ENCODE results near the gene IMPDH2. TPM values are rescaled to one million over a fixed set of nuclear protein-coding genes. Genes with fewer than 3 reads are reported as not detected.

IMPDH2 gene
- total RNA-seq, 1 donor from 2014 or later = 271 TPM

DNA sequence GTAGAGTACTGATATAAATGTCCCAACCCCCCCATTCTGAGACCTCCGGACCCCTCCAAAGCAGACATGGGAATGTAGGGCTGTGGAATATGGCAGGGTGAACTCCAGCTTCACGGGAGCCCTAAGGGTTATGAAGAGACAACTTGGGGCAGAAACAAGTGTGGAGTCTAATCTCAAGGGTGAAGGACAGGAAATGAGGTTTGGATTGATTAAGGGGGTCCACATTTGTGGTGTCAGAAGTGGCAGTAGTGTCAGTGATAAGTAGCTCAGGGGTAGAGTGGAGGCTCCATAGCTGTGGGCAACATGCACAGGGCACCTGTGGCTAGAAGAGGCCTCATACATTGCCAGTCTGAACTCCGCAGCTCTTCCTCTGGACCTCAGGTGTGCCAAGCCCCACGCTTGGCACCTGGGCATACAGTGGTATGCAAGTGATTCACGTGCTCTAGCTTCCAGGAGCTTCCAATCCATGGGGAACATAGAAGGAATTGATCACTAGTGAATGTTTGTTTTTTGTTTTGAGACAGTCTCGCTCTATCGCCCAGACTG lies 43.3 kb downstream of the IMPDH2 start:
- peaks cover 6% of the 10 kb centered on the region for H3K4me1 ChIP-seq
- H3K9me3 ChIP-seq (ENCODE audit: low read depth) = no peaks in the 10 kb centered on the region
- DNase-seq (ENCODE audit: low spot score) = no peak
- H4K20me1 ChIP-seq (ENCODE audit: low read depth) = no peaks in the 10 kb centered on the region
- H3F3A ChIP-seq (ENCODE audit: low read depth) = peaks cover 24% of the 10 kb centered on the region
- no peak overlapping the region for H3K4me3 Mint-ChIP-seq
- TF ChIP-seq EZH2 (IDR thresholded peaks at IDR 0.05) (no peak), EZH2phosphoT487 (IDR thresholded peaks at IDR 0.05) (no peak)
- TF ChIP-seq, protein P1, sequence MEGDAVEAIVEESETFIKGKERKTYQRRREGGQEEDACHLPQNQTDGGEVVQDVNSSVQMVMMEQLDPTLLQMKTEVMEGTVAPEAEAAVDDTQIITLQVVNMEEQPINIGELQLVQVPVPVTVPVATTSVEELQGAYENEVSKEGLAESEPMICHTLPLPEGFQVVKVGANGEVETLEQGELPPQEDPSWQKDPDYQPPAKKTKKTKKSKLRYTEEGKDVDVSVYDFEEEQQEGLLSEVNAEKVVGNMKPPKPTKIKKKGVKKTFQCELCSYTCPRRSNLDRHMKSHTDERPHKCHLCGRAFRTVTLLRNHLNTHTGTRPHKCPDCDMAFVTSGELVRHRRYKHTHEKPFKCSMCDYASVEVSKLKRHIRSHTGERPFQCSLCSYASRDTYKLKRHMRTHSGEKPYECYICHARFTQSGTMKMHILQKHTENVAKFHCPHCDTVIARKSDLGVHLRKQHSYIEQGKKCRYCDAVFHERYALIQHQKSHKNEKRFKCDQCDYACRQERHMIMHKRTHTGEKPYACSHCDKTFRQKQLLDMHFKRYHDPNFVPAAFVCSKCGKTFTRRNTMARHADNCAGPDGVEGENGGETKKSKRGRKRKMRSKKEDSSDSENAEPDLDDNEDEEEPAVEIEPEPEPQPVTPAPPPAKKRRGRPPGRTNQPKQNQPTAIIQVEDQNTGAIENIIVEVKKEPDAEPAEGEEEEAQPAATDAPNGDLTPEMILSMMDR (IDR thresholded peaks at IDR 0.05) = no peak
- H2AFZ ChIP-seq (replicated peaks) = no peak overlapping the region
- H3K36me3 Mint-ChIP-seq = peaks cover 13% of the 10 kb centered on the region
- H3K27ac Mint-ChIP-seq = no peak overlapping the region
- H3K4me2 ChIP-seq = no peak overlapping the region
- peaks cover 11% of the 10 kb centered on the region for H3K27me3 Mint-ChIP-seq (ENCODE audit: insufficient read depth, low read depth)
- H3K9ac ChIP-seq = no peak overlapping the region
- no peak overlapping the region for H3K4me3 ChIP-seq
- no peak overlapping the region for H3K27ac ChIP-seq
- no peaks in the 10 kb centered on the region for H3K9me3 Mint-ChIP-seq
- H3K4me1 Mint-ChIP-seq = peaks cover 16% of the 10 kb centered on the region
- H3K27me3 ChIP-seq = no peaks in the 10 kb centered on the region
- H3K79me2 ChIP-seq (ENCODE audit: low read depth) = peaks cover 23% of the 10 kb centered on the region
- no peaks in the 10 kb centered on the region for H3K36me3 ChIP-seq

DNA sequence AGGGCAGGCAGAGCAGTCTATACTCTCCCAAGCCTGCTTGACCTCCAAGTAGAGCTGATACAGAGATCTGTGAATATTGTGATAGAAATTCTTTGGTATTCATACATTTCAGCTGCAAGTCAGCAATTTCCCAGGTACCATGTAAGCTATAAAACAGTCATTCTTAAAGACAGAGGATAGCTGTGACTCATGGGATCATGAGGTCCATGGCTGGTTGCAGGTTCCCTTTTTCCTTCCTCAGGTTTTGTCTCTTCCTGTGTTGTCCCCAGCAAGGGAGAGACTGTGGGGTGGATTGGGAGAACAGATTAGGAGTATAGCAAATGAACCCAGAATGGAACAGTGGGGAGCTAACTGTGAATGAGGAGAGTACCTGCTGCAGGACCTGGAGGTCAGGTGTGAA lies 44.5 kb downstream of the IMPDH2 start:
- peaks cover 3% of the 10 kb centered on the region for H4K20me1 ChIP-seq (ENCODE audit: low read depth)
- no peak overlapping the region for H3K4me3 ChIP-seq
- no peak overlapping the region for H3K9ac ChIP-seq
- no peaks in the 10 kb centered on the region for H3K27me3 ChIP-seq
- no peak for DNase-seq (ENCODE audit: low spot score)
- no peak overlapping the region for H3K27ac ChIP-seq
- H3K79me2 ChIP-seq (ENCODE audit: low read depth) = peaks cover 15% of the 10 kb centered on the region
- H3K27ac Mint-ChIP-seq = peak overlapping the region; percentile 33
- H3K4me1 Mint-ChIP-seq = peaks cover 12% of the 10 kb centered on the region
- H3K36me3 Mint-ChIP-seq = peaks cover 13% of the 10 kb centered on the region
- no peak overlapping the region for H2AFZ ChIP-seq (replicated peaks)
- H3K9me3 ChIP-seq (ENCODE audit: low read depth) = no peaks in the 10 kb centered on the region
- peaks cover 15% of the 10 kb centered on the region for H3F3A ChIP-seq (ENCODE audit: low read depth)
- H3K4me2 ChIP-seq = no peak overlapping the region
- peaks cover 11% of the 10 kb centered on the region for H3K27me3 Mint-ChIP-seq (ENCODE audit: insufficient read depth, low read depth)
- TF ChIP-seq EZH2 (IDR thresholded peaks at IDR 0.05) = no peak
- TF ChIP-seq EZH2phosphoT487 (IDR thresholded peaks at IDR 0.05) = no peak
- TF ChIP-seq, protein P1 (IDR thresholded peaks at IDR 0.05) = no peak
- peaks cover 5% of the 10 kb centered on the region for H3K4me1 ChIP-seq
- no peaks in the 10 kb centered on the region for H3K9me3 Mint-ChIP-seq
- peak overlapping the region; percentile 56 for H3K4me3 Mint-ChIP-seq
- no peaks in the 10 kb centered on the region for H3K36me3 ChIP-seq

DNA sequence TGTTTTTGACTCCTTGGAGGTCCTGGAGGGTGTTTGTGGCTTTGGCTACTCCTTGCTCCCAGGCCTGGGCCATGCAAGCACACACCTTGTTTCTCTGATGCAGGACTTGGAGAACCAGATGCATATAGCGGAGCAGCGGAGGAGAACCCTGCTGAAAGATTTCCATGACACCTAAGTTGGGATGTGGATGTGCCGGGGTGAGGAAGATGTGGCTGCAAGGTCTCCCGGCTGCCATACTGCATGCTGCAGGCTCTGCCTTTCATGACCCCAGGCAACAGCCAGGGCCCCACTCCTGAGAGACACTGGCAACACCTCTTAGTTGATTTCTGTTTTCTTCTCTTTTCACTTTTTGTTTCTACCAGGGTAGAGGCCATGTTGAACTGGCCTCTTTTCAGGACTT lies 46.1 kb downstream of the IMPDH2 start:
- H3K4me1 ChIP-seq = no peaks in the 10 kb centered on the region
- peaks cover 1% of the 10 kb centered on the region for H3K79me2 ChIP-seq (ENCODE audit: low read depth)
- no peak overlapping the region for H3K9ac ChIP-seq
- Mint-ChIP-seq H3K4me1 (peaks cover 3% of the 10 kb centered on the region), H3K4me3 (no peak overlapping the region), H3K27me3 (ENCODE audit: insufficient read depth, low read depth) (peaks cover 9% of the 10 kb centered on the region), H3K9me3 (no peaks in the 10 kb centered on the region), H3K27ac (no peak overlapping the region), H3K36me3 (peaks cover 18% of the 10 kb centered on the region)
- H3K27ac ChIP-seq = no peak overlapping the region
- H3F3A ChIP-seq (ENCODE audit: low read depth) = peaks cover 6% of the 10 kb centered on the region
- H2AFZ ChIP-seq (replicated peaks) = no peak overlapping the region
- no peaks in the 10 kb centered on the region for H3K36me3 ChIP-seq
- H3K4me2 ChIP-seq = no peak overlapping the region
- H3K9me3 ChIP-seq (ENCODE audit: low read depth) = no peaks in the 10 kb centered on the region
- DNase-seq (ENCODE audit: low spot score) = no peak
- H3K4me3 ChIP-seq = no peak overlapping the region
- H3K27me3 ChIP-seq = no peaks in the 10 kb centered on the region
- TF ChIP-seq EZH2 (IDR thresholded peaks at IDR 0.05) (no peak), EZH2phosphoT487 (IDR thresholded peaks at IDR 0.05) (no peak)
- TF ChIP-seq, protein P1 (IDR thresholded peaks at IDR 0.05) = no peak
- peaks cover 3% of the 10 kb centered on the region for H4K20me1 ChIP-seq (ENCODE audit: low read depth)

All from neural progenitor cell (in vitro differentiated cells).